ENCODE measurements around the gene ARIH2. TPM values are rescaled to one million over a fixed set of nuclear protein-coding genes. Genes with fewer than 3 reads are reported as not detected.
A peak's percentile ranks its signal among the peaks of the same experiment; 100 is the strongest.

Gene ARIH2
- total RNA-seq, 1 donor from 2014 or later = 149 TPM

DNA sequence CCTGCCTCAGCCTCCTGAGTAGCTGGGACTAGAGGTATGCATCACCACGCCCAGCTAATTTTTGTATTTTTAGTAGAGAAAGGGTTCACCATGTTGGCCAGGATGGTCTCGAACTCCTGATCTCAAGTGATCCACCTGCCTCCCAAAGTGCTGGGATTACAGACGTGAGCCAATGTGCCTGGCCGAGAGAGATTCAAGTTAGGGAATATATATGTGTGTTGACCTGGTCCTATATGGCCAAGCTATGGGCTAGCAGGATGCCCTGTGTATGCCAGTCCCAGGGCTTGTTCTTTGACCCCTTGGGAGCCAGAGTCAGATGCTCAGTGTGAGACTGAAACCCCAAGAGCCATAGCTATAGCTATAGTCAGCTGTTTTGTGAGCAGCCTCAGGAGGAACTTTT is 105.1 kb downstream of the ARIH2 start:
- no peak for DNase-seq (ENCODE audit: missing footprints)
- intact Hi-C loops (cut with DNase I) = loop anchor here (5.0 to 10.0 kb wide), 3 partner anchors 69 to 401 kb away; partner anchors contain the start of genes AMT, LAMB2, NICN1 and QRICH1
- ATAC-seq = no peak

GRCh38 chr3:49024449-49024848 is 105.8 kb downstream of the ARIH2 start:
- DNase-seq (ENCODE audit: missing footprints) (no peak), ATAC-seq (no peak)
- intact Hi-C loops (cut with DNase I) = loop anchor here (5.0 to 10.0 kb wide), 3 partner anchors 68 to 400 kb away; partner anchors contain the start of genes AMT, LAMB2, NICN1 and QRICH1

- ATAC-seq = no peak
- intact Hi-C loops (cut with DNase I) = loop anchor here (1.0 to 10.0 kb wide), 2 partner anchors 15 to 400 kb away; partner anchors contain the start of genes AMT and NICN1
Measured at GRCh38 chr3:49025005-49025792, 106.6 kb downstream of the ARIH2 start.

GRCh38 chr3:49025793-49026520 is 107.3 kb downstream of the ARIH2 start:
- ATAC-seq (no peak), DNase-seq (ENCODE audit: missing footprints) (no peak)
- intact Hi-C loops (cut with DNase I) = loop anchor here (1.0 to 10.0 kb wide), 2 partner anchors 16 to 399 kb away; partner anchors contain the start of genes AMT and NICN1

More at GRCh38 chr3:49025005-49025792, 106.6 kb downstream of the ARIH2 start:
- DNase-seq (ENCODE audit: missing footprints) = no peak

GRCh38 chr3:49026536-49026935 is 107.9 kb downstream of the ARIH2 start:
- no peak for DNase-seq (ENCODE audit: missing footprints)
- intact Hi-C loops (cut with DNase I) = loop anchor here (10.0 kb wide), 1 partner anchor 398 kb away; the partner anchor contains the start of genes AMT and NICN1
- no peak for ATAC-seq

GRCh38 chr3:49027634-49028033 is 109.0 kb downstream of the ARIH2 start:
- ATAC-seq (no peak), DNase-seq (ENCODE audit: missing footprints) (no peak)
- intact Hi-C loops (cut with DNase I) = loop anchor here (10.0 kb wide), 1 partner anchor 397 kb away; the partner anchor contains the start of genes AMT and NICN1

DNA sequence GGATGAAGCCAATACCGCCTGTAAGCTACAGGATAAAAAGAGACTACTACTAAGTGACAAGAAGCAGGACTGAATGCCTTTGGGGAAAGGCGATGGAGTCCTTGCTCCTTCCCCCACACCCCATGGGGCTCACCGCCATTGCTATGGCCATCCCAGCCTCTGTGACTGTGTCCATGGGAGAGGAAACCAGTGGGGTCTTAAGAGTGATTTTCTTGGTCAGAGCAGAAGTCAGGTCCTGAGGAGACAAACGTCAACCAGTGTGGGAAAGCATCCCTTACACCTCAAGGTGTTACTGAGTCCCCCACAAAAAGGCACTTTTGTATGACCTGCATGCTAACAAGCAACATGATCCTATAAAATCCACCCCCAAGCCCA is 109.6 kb downstream of the ARIH2 start:
- DNase-seq (ENCODE audit: missing footprints) (no peak), ATAC-seq (no peak)
- intact Hi-C loops (cut with DNase I) = loop anchor here (10.0 kb wide), 1 partner anchor 397 kb away; the partner anchor contains the start of genes AMT and NICN1

DNA sequence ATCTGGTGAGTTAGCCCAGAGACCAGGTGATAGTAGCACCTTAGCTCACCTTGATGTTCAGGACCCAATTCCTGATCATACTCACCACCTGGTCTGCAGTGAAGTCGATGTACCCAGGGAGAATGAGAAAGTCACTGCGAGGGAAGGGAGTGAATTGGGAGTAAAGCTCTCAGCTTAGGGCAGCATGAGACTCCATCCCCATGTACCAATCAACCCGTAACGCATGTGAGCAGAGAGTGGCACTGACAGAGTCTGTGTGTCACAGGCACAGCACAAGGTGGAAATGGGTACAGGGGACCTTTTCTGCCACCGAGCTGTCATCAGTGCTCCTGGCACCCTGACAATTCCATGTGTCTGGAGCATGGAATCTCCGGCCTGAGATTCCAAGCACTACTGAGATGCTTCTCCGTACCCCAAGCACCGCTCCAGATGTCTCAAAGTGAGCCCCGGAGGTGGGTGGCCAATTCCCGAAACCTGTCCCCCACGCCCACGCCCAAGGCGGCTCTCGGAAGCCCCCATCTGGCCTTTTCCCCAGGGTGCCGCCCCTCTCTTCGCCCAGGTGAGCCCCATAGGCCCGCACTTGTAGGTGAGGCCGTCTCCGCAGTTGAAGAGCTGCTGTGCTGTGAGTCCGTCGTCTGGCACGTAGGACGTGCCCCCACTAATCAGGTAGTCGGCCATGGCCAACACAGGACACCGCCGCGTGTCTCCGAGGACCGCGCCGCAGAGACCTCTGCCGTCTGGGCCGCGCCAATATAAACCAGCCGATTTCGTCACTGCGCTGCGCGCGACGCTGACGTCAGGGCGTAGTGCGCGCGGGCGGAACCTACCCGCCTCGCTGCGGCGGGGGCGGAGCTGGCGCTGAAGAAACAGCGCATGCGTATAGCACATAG is 110.3 kb downstream of the ARIH2 start, which contains the start of gene IMPDH2:
Gene IMPDH2, minus strand, starts transcription at position 726 of the 890 bp plus-strand sequence. Its CDS starts 48 bp downstream, at position 678.
- ATAC-seq = peak; percentile 93
- intact Hi-C loops (cut with DNase I) = loop anchor here (10.0 kb wide), 1 partner anchor 396 kb away; the partner anchor contains the start of genes AMT and NICN1
- DNase-seq (ENCODE audit: missing footprints) = peak; percentile 97

DNA sequence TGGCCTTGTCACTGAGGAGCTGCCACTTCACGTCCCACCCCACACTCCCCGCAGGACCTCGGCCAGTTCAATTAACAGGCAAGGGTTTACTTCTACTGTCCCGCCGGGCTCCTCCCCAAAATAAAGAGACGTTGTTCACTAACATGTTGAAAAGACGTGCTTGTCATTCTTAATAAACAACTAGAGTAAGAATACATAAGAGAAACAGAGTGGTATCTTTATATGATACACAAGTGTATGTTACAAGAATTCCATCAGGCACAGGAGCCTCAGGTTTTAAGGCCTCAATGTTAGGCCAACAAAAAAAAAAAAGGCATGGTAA is 110.9 kb downstream of the ARIH2 start:
- intact Hi-C loops (cut with DNase I) = loop anchor here (10.0 kb wide), 1 partner anchor 395 kb away; the partner anchor contains the start of genes AMT and NICN1
- ATAC-seq (no peak), DNase-seq (ENCODE audit: missing footprints) (no peak)

DNA sequence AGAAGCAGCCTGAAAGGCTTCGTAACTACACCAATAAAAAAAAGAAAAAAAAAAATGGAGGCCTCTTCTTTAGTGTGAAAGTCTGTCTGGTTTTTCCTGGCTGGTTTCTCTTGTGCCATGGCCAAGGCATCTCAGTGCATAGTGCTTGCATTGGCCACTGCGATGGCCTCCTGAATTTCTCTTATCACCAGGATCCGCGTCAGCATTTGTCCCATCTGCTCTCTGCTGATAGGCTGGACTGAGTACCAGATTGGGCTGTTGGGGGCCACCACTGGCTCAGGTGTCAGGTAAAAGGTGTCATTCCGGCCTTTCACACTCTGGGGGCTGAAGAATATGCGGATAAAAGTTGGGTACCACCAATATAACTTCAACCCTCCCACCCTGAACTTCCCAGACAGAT is 111.7 kb downstream of the ARIH2 start:
- no peak for DNase-seq (ENCODE audit: missing footprints)
- intact Hi-C loops (cut with DNase I) = no loop called here
- no peak for ATAC-seq

DNA sequence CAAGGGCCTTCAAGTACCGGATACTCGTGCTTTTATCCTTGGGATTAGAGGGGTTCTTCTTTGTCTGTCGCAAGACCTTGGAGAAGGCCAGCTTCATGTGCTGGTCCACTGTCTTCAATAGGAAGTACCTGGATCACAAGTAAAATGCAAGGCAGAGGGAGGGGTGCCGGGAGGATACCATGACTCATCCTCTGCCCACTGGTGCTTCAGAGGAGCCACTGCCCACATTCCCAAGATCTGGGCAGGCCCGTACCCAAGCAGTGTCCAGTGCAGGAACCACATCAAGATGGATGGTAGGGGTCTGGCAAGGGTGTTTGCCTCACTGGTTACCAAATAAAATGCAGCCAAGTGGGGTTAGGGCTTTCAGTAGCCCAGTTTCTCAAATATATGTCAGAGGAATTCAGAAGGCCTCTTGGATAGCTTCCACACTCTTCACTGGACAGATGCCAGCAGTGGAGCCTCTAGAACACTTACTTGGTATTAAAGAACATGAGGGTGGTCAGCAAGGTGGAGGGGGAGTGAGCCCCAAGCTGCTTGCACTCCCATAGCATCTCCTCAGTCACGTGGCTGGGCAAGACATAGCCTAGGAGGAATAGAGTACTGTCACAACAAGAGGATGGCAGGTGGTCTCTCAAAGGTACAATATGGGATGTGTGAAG is 114.1 kb downstream of the ARIH2 start:
- ATAC-seq = no peak
- intact Hi-C loops (cut with DNase I) = no loop called here
- DNase-seq (ENCODE audit: missing footprints) = no peak

GRCh38 chr3:49034650-49035049 is 116.0 kb downstream of the ARIH2 start:
- ATAC-seq (no peak), DNase-seq (ENCODE audit: missing footprints) (no peak)
- intact Hi-C loops (cut with DNase I) = no loop called here

GRCh38 chr3:49035281-49035680 is 116.6 kb downstream of the ARIH2 start:
- DNase-seq (ENCODE audit: missing footprints) (no peak), ATAC-seq (no peak)
- intact Hi-C loops (cut with DNase I) = no loop called here

Small RNA genes lying within 50 kb of the gene (microRNA-seq; reads per million reads assigned to microRNA genes)
- gene MIR191 = 5,533 reads per million, percentile 93 among the genes with 10 or more reads in this experiment
- 1,125 reads per million, percentile 85 among the genes with 10 or more reads in this experiment for gene MIR425

Other genes starting within 250 kb of the ARIH2 start
- gene NCKIPSD, start 232.9 kb upstream of the ARIH2 start, total RNA-seq = 15.4 TPM
- gene IP6K2, start 201.6 kb upstream of the ARIH2 start, total RNA-seq = 29.3 TPM
- 57.9 TPM for gene PRKAR2A, start 71.0 kb upstream of the ARIH2 start, total RNA-seq
- gene SLC25A20, start 20.0 kb upstream of the ARIH2 start, total RNA-seq = 130 TPM
- 25.5 TPM for gene P4HTM, start 71.4 kb downstream of the ARIH2 start, total RNA-seq
- 83.3 TPM for gene WDR6, start 88.5 kb downstream of the ARIH2 start, total RNA-seq
- 9.0 TPM for gene DALRD3, start 99.7 kb downstream of the ARIH2 start, total RNA-seq
- gene NDUFAF3, start 103.3 kb downstream of the ARIH2 start, total RNA-seq = 157 TPM
- 64.3 TPM for gene IMPDH2, start 110.6 kb downstream of the ARIH2 start, total RNA-seq
- gene QRICH1, start 175.2 kb downstream of the ARIH2 start, total RNA-seq = 52.9 TPM
- 207 TPM for gene QARS1, start 185.9 kb downstream of the ARIH2 start, total RNA-seq
- gene USP19, start 202.0 kb downstream of the ARIH2 start, total RNA-seq = 54.0 TPM
- gene LAMB2, start 214.2 kb downstream of the ARIH2 start, total RNA-seq = 543 TPM
- gene CCDC71, start 247.5 kb downstream of the ARIH2 start, total RNA-seq = 9.4 TPM

Data from Right ventricle myocardium inferior (tissue), 1 donor.